Measurements from ENCODE around the gene NTSR1.

The NTSR1 gene

GRCh38 chr20:62694106-62694505, 14.5 kb upstream of the NTSR1 start:
- no peak for DNase-seq (ENCODE audit: low read depth)

- DNase-seq (ENCODE audit: low read depth), result no peak
These were observed 13.8 kb upstream of the NTSR1 start for GRCh38 chr20:62694868-62695267.

GRCh38 chr20:62695448-62696414, 12.9 kb upstream of the NTSR1 start:
- DNase-seq (ENCODE audit: low read depth), result no peak

GRCh38 chr20:62696434-62696957, 12.1 kb upstream of the NTSR1 start:
- no peak for DNase-seq (ENCODE audit: low read depth)

- no peak for DNase-seq (ENCODE audit: low read depth)
These were observed 11.6 kb upstream of the NTSR1 start for GRCh38 chr20:62696989-62697388.

GRCh38 chr20:62697468-62697912, 11.1 kb upstream of the NTSR1 start:
- no peak for DNase-seq (ENCODE audit: low read depth)

- no peak for DNase-seq (ENCODE audit: low read depth)
These were observed 10.4 kb upstream of the NTSR1 start for GRCh38 chr20:62698231-62698630.

GRCh38 chr20:62699296-62699695, 9.3 kb upstream of the NTSR1 start:
- no peak for DNase-seq (ENCODE audit: low read depth)

- DNase-seq (ENCODE audit: low read depth), result no peak
These were observed 8.9 kb upstream of the NTSR1 start for GRCh38 chr20:62699741-62700140.

GRCh38 chr20:62700261-62700930, 8.2 kb upstream of the NTSR1 start:
- no peak for DNase-seq (ENCODE audit: low read depth)

GRCh38 chr20:62701161-62702012, 7.2 kb upstream of the NTSR1 start:
- no peak for DNase-seq (ENCODE audit: low read depth)

GRCh38 chr20:62702013-62702300, 6.7 kb upstream of the NTSR1 start:
- DNase-seq (ENCODE audit: low read depth), result no peak

- DNase-seq (ENCODE audit: low read depth), result no peak
These were observed 5.5 kb upstream of the NTSR1 start for GRCh38 chr20:62702895-62703852.

GRCh38 chr20:62703853-62704228, 4.8 kb upstream of the NTSR1 start:
- no peak for DNase-seq (ENCODE audit: low read depth)

- DNase-seq (ENCODE audit: low read depth), result no peak
These were observed 4.2 kb upstream of the NTSR1 start for GRCh38 chr20:62704341-62704948.

- DNase-seq (ENCODE audit: low read depth), result no peak
These were observed 3.0 kb upstream of the NTSR1 start for GRCh38 chr20:62705627-62706026.

- DNase-seq (ENCODE audit: low read depth), result no peak
These were observed 2.3 kb upstream of the NTSR1 start for GRCh38 chr20:62706344-62706743.

GRCh38 chr20:62706857-62707256, 1.8 kb upstream of the NTSR1 start:
- DNase-seq (ENCODE audit: low read depth), result no peak

- no peak for DNase-seq (ENCODE audit: low read depth)
These were observed 1.2 kb upstream of the NTSR1 start for GRCh38 chr20:62707276-62707920.

GRCh38 chr20:62707921-62708521, 615 bp upstream of the NTSR1 start:
- no peak for DNase-seq (ENCODE audit: low read depth)
